ENCODE data around the gene LINGO4. TPM values are rescaled to one million over a fixed set of nuclear protein-coding genes. Genes with fewer than 3 reads are reported as not detected.

The LINGO4 gene
- total and polyA plus RNA-seq, 10 of the 15 experiments (the other 5 are each of a cell fraction or from before 2014, with no cell fraction given): not detected

GRCh38 chr1:151790071-151790939, 14.9 kb downstream of the LINGO4 start, which contains the start of gene TDRKH (continued):
- no peak for TF ChIP-seq ATF3 (IDR thresholded peaks at IDR 0.05; ENCODE audit: borderline replicate concordance, extremely low read depth, low read depth, low read length)
- TF ChIP-seq SP1 (IDR thresholded peaks at IDR 0.05; ENCODE audit: low read depth, low read length): peak; percentile 100
- peak; percentile 44; the same call in 1 of the 2 replicates for TF ChIP-seq MXI1 (IDR thresholded peaks at IDR 0.05; ENCODE audit: low read depth, low read length)
- peak; percentile 99 for TF ChIP-seq DPF2 (IDR thresholded peaks at IDR 0.05)
- no peak for TF ChIP-seq SUZ12 (IDR thresholded peaks at IDR 0.05; ENCODE audit: unreplicated experiment)
- peak; percentile 48; the same call in 1 of the 2 replicates for TF ChIP-seq ZBTB40 (IDR thresholded peaks at IDR 0.05; ENCODE audit: borderline replicate concordance)
- TF ChIP-seq PKNOX1 (IDR thresholded peaks at IDR 0.05): peak; percentile 100
- TF ChIP-seq YY1 (IDR thresholded peaks at IDR 0.05; ENCODE audit: low read depth, low read length): peak; percentile 50; the same call in 1 of the 2 replicates
- TF ChIP-seq NR2F1 (conservative IDR thresholded peaks at IDR 0.05): no peak
- TF ChIP-seq E4F1 (IDR thresholded peaks at IDR 0.05; ENCODE audit: borderline replicate concordance, partially characterized antibody): peak; percentile 77
- 0 out of 2 replicates have a peak, but pooled peaks have one; percentile 36 for TF ChIP-seq BACH1 (IDR thresholded peaks at IDR 0.05; ENCODE audit: borderline replicate concordance)
- peak; percentile 93 for TF ChIP-seq MAX (IDR thresholded peaks at IDR 0.05; ENCODE audit: low read depth, low read length)
- TF ChIP-seq JUNB (IDR thresholded peaks at IDR 0.05): no peak
- TF ChIP-seq HDAC2 (IDR thresholded peaks at IDR 0.05): 0 out of 2 replicates have a peak, but pooled peaks have one; percentile 75
- peak; percentile 59 for TF ChIP-seq FOXK2 (IDR thresholded peaks at IDR 0.05)
- peak; percentile 18; the same call in 1 of the 2 replicates for TF ChIP-seq SMC3 (IDR thresholded peaks at IDR 0.05; ENCODE audit: borderline replicate concordance, low read length)
- TF ChIP-seq POU2F2 (IDR thresholded peaks at IDR 0.05; ENCODE audit: borderline replicate concordance, low read depth, low read length): peak; percentile 34; the same call in 1 of the 3 replicates
- TF ChIP-seq ZBTB33 (IDR thresholded peaks at IDR 0.05): peak; percentile 83
- no peak; the same call in 1 of the 2 replicates for TF ChIP-seq SREBF2 (IDR thresholded peaks at IDR 0.05; ENCODE audit: low read length)

All from GM12878 (cell line).